Neuron (in vitro differentiated cells): ENCODE results near the gene CRB1.

Experiments used
- H2AFZ ChIP-seq: one replicate; pipeline ENCODE4 v1.6.1; 2013; ENCODE audit warnings: low read depth, mild to moderate bottlenecking, inconsistent platforms, low read length, moderate library complexity
- H3K27me3 ChIP-seq: one replicate; pipeline ENCODE4 v1.6.1; 2013; ENCODE audit warnings: low read length; ENCODE audit not compliant: insufficient read depth
- H3K36me3 ChIP-seq: one replicate; pipeline ENCODE4 v1.6.1; 2013; ENCODE audit warnings: low read length; ENCODE audit not compliant: insufficient read depth
- H3K4me1 ChIP-seq: one replicate; pipeline ENCODE4 v1.6.1; 2013; ENCODE audit warnings: low read length; ENCODE audit not compliant: insufficient read depth
- H3K4me3 ChIP-seq: 2 replicates; pipeline ENCODE4 v1.5.1; 2013; ENCODE audit warnings: mild to moderate bottlenecking, low read length, moderate library complexity
- H3K9me3 ChIP-seq: one replicate; pipeline ENCODE4 v1.6.1; 2013; ENCODE audit warnings: low read length

CRB1 gene

DNA sequence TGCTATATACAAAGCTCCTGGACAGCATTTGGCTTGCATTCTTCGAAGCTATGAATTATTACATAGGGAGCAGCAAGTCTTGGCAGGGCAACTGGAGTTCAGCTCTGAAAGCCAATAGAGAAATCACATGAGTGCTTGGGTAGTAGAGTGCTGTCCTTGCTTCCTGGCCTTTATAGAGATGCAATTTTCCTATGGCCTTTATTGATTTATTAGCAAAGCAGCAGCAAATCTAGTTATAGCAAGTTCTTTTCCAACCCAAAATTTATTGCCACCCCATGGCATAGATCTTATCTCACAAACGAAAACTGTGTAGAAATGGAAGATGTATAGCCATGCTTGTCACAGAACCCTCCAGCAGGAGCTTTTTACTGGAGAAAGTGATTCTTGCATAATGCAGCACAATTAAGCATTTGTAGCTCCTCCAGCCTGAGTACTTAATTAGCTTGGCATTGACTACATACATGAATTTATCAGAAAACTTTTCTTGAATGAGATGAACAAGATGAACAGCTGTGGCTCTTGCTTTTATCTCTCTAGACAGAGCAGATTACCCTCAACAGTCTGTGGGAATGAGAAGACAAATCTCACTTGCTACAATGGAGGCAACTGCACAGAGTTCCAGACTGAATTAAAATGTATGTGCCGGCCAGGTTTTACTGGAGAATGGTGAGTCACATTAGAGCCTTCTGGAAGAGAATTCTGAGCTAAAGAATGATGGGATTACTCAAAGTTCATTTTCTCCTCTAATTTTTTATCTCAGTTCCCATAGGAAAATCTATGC lies 170.1 kb downstream of the CRB1 start:
- peaks cover 60% of the 10 kb centered on the region for H3K4me1 ChIP-seq
- H3K27me3 ChIP-seq = no peaks in the 10 kb centered on the region
- no peaks in the 10 kb centered on the region for H3K36me3 ChIP-seq
- H2AFZ ChIP-seq = peak overlapping the region; percentile 1
- H3K4me3 ChIP-seq = no peak overlapping the region
- no peaks in the 10 kb centered on the region for H3K9me3 ChIP-seq

GRCh38 chr1:197439708-197440280 lies 171.7 kb downstream of the CRB1 start:
- Histone ChIP-seq H3K27me3 (no peaks in the 10 kb centered on the region), H3K4me1 (peaks cover 56% of the 10 kb centered on the region), H2AFZ (no peak overlapping the region)

GRCh38 chr1:197440715-197441114 lies 172.7 kb downstream of the CRB1 start:
- Histone ChIP-seq H3K36me3 (no peaks in the 10 kb centered on the region), H3K4me1 (peaks cover 47% of the 10 kb centered on the region), H3K9me3 (no peaks in the 10 kb centered on the region), H2AFZ (no peak overlapping the region), H3K27me3 (no peaks in the 10 kb centered on the region), H3K4me3 (no peak overlapping the region)

More at GRCh38 chr1:197439708-197440280, 171.7 kb downstream of the CRB1 start:
- Histone ChIP-seq H3K9me3 (no peaks in the 10 kb centered on the region), H3K36me3 (no peaks in the 10 kb centered on the region), H3K4me3 (no peak overlapping the region)

GRCh38 chr1:197441999-197442414 lies 174.0 kb downstream of the CRB1 start:
- H3K36me3 ChIP-seq = no peaks in the 10 kb centered on the region
- peak overlapping the region; percentile 10 for H2AFZ ChIP-seq
- H3K4me1 ChIP-seq = peaks cover 34% of the 10 kb centered on the region

GRCh38 chr1:197444755-197445154 lies 176.7 kb downstream of the CRB1 start:
- Histone ChIP-seq H3K9me3 (no peaks in the 10 kb centered on the region), H3K4me3 (no peak overlapping the region), H3K36me3 (no peaks in the 10 kb centered on the region)

More at GRCh38 chr1:197441999-197442414, 174.0 kb downstream of the CRB1 start:
- Histone ChIP-seq H3K9me3 (no peaks in the 10 kb centered on the region), H3K4me3 (no peak overlapping the region), H3K27me3 (no peaks in the 10 kb centered on the region)

DNA sequence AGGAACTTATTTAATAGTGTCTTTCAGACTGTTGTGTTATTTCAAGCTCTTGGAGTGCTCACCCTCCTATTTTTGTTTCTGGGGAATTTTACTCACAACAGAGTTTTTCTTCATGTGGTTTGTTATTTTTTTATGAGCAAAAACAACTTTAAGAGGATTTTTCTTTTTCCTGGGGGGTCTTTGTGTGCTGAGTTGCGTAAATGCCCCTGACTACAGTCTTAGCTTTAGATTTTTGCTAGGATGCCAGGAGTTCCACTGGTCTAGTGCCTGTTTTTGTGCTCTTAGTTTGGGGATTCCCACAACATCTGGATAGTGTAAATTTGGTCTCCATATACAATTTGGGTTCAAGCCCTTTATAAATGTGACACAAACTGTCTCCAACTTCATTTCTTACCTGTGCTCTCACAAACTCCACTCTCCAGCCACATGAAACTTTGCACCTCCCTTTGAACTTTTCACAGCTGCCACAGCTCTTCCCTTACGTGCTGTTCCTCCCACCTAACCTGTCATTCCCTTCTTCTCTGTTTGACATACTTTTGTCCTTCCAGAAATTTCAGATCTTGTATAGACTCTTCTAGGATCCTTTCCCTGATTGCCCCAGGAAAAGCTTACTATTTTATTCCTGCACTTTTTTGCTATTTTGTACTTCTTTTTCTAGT lies 180.2 kb downstream of the CRB1 start:
- Histone ChIP-seq H2AFZ (no peak overlapping the region), H3K36me3 (no peaks in the 10 kb centered on the region), H3K9me3 (no peaks in the 10 kb centered on the region), H3K4me1 (no peaks in the 10 kb centered on the region), H3K27me3 (no peaks in the 10 kb centered on the region), H3K4me3 (no peak overlapping the region)

More at GRCh38 chr1:197444755-197445154, 176.7 kb downstream of the CRB1 start:
- no peak overlapping the region for H2AFZ ChIP-seq
- H3K27me3 ChIP-seq = no peaks in the 10 kb centered on the region
- H3K4me1 ChIP-seq = peaks cover 11% of the 10 kb centered on the region

DNA sequence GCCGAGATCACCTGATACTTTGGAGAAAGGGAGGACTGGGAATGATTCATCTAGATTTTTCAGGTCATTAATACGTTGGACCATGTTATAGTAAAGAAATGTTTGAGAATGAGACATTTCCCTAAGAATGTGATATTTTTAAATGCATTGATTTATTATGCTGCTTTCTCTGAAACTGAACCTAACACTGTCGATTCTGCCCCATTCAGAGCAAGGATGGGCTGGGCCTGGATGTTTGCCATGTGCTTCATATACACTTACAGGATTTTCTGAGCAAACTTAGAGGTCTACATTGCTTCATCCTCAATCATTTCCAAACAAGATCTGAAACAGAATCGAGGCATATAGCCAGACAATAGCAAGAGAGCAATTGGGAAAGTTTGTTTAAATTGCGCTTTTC lies 183.3 kb downstream of the CRB1 start:
- no peaks in the 10 kb centered on the region for H3K36me3 ChIP-seq
- H3K4me3 ChIP-seq = no peak overlapping the region
- H3K4me1 ChIP-seq = no peaks in the 10 kb centered on the region
- no peaks in the 10 kb centered on the region for H3K9me3 ChIP-seq
- H2AFZ ChIP-seq = no peak overlapping the region
- no peaks in the 10 kb centered on the region for H3K27me3 ChIP-seq

DNA sequence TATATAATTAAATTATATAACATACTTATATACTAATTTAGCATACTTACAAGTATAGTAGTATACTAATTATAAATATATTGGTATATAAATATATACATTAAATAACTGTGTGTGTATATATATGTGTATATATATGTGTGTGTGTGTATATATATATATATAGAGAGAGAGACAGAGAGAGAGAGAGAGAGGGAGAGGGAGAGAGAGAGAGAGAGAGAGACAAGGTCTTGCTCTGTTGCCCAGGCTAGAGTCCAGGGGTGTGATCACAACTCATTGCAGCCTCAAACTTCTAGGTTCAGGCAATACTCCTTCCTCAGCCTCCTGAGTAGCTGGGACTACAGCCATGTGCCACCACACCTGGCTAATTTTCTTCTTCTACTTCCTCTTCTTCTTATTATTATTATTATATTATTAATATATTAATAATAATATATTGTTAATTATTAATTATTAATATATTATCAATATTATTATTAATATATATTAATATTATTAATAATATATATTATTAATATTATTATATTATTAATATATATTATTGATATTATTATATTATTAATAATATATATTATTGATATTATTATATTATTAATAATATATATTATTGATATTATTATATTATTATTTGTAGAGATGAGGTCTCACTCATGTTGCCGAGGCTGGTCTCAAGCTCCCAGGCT lies 185.5 kb downstream of the CRB1 start:
- H3K4me1 ChIP-seq = no peaks in the 10 kb centered on the region
- no peaks in the 10 kb centered on the region for H3K27me3 ChIP-seq
- H3K9me3 ChIP-seq = no peaks in the 10 kb centered on the region
- no peak overlapping the region for H3K4me3 ChIP-seq
- H3K36me3 ChIP-seq = no peaks in the 10 kb centered on the region
- H2AFZ ChIP-seq = no peak overlapping the region

GRCh38 chr1:197462539-197462938 lies 194.5 kb downstream of the CRB1 start:
- H3K4me3 ChIP-seq = no peak overlapping the region
- peaks cover 9% of the 10 kb centered on the region for H3K4me1 ChIP-seq
- no peaks in the 10 kb centered on the region for H3K27me3 ChIP-seq
- H2AFZ ChIP-seq = no peak overlapping the region
- no peaks in the 10 kb centered on the region for H3K36me3 ChIP-seq
- no peaks in the 10 kb centered on the region for H3K9me3 ChIP-seq

DNA sequence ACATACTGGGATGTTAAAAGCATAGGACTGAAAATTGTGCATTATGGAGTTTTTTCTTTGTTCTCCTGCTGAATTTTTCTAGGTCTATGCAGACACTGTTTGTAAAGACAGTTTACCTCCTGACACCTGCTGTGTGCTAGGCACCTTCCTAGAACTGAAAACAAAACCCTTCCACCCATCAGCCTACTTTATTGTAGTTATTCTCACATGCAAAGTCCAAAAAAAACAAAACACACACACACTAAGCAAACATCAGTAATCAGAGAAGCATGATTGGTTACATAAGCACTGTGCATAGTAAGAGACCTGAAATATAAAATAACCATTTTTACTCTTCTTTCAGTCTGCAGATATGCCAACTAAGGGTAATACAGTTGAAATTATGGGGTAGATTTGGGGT lies 195.1 kb downstream of the CRB1 start:
- Histone ChIP-seq H3K4me1 (peaks cover 9% of the 10 kb centered on the region), H3K4me3 (no peak overlapping the region), H3K27me3 (no peaks in the 10 kb centered on the region), H3K9me3 (no peaks in the 10 kb centered on the region), H3K36me3 (no peaks in the 10 kb centered on the region), H2AFZ (no peak overlapping the region)

GRCh38 chr1:197464044-197464443 lies 196.0 kb downstream of the CRB1 start:
- Histone ChIP-seq H3K4me3 (no peak overlapping the region), H3K4me1 (peaks cover 9% of the 10 kb centered on the region), H3K9me3 (no peaks in the 10 kb centered on the region), H3K27me3 (no peaks in the 10 kb centered on the region), H2AFZ (peak overlapping the region; percentile 8), H3K36me3 (no peaks in the 10 kb centered on the region)

- Histone ChIP-seq H3K4me1 (peaks cover 5% of the 10 kb centered on the region), H3K9me3 (no peaks in the 10 kb centered on the region), H2AFZ (no peak overlapping the region), H3K36me3 (no peaks in the 10 kb centered on the region), H3K27me3 (no peaks in the 10 kb centered on the region), H3K4me3 (no peak overlapping the region)
Observed at GRCh38 chr1:197465528-197466327, 197.7 kb downstream of the CRB1 start.
